ENCODE measurements around the gene GADD45A.

The GADD45A gene

GRCh38 chr1:67674260-67675011, 10.6 kb upstream of the GADD45A start (continued):
- peak; percentile 79 for TF ChIP-seq SP7 (tag by site-specific recombination; IDR thresholded peaks at IDR 0.05)
- TF ChIP-seq PRDM1 (tag by site-specific recombination; IDR thresholded peaks at IDR 0.05) = peak; percentile 42; the same call in 1 of the 2 replicates
- peak; percentile 94 for TF ChIP-seq ZNF629 (tag by site-specific recombination; IDR thresholded peaks at IDR 0.05)
- TF ChIP-seq ZBTB26 (tag by site-specific recombination; optimal IDR thresholded peaks at IDR 0.05) = no peak
- 0 out of 2 replicates have a peak, but pooled peaks have one; percentile 66 for TF ChIP-seq PATZ1 (tag by site-specific recombination; IDR thresholded peaks at IDR 0.05)
- no peak for TF ChIP-seq ZNF211 (tag by site-specific recombination; IDR thresholded peaks at IDR 0.05; ENCODE audit: low read depth)
- no peak for TF ChIP-seq MYNN (tag by site-specific recombination; IDR thresholded peaks at IDR 0.05; ENCODE audit: borderline replicate concordance)
- TF ChIP-seq KLF9 (tag by site-specific recombination; IDR thresholded peaks at IDR 0.05; ENCODE audit: low read depth) = peak; percentile 55; the same call in 1 of the 2 replicates
- no peak for TF ChIP-seq ZNF777 (tag by site-specific recombination; IDR thresholded peaks at IDR 0.05; ENCODE audit: borderline replicate concordance)
- peak; percentile 40; the same call in 1 of the 2 replicates for TF ChIP-seq ZNF24 (tag by site-specific recombination; IDR thresholded peaks at IDR 0.05)
- peak; percentile 70; the same call in 1 of the 2 replicates for TF ChIP-seq ZBTB21 (tag by site-specific recombination; IDR thresholded peaks at IDR 0.05)
- TF ChIP-seq ZNF843 (tag by site-specific recombination; IDR thresholded peaks at IDR 0.05) = peak; percentile 30

- Histone ChIP-seq H3K4me3 (ENCODE audit: low read depth, low read length) (no peak overlapping the region), H3K9me3 (ENCODE audit: control insufficient read depth, insufficient read depth, low read depth, low read length) (no peaks in the 10 kb centered on the region), H3K4me1 (ENCODE audit: control insufficient read depth, insufficient read depth, low read length) (peaks cover 7% of the 10 kb centered on the region), H3K27ac (ENCODE audit: extremely low read depth, low read depth, low read length) (no peak overlapping the region), H3K36me3 (ENCODE audit: control insufficient read depth in 2 of 2, insufficient read depth in 1 of 2, low read length in 2 of 2) (no peaks in the 10 kb centered on the region)
- POLR2A ChIA-PET = interaction anchor here (4.5 kb wide), 1 partner anchor 9 kb away, joined by 43 read pairs; the partner anchor contains the start of gene GADD45A
- CTCF ChIA-PET = interaction anchor here (3.4 kb wide), 1 partner anchor 85 kb away, joined by 13 read pairs; no protein-coding TSS in a partner anchor
- TF ChIP-seq GLIS1 (tag by site-specific recombination; IDR thresholded peaks at IDR 0.05) = no peak
- no peak for TF ChIP-seq ZFP3 (tag by site-specific recombination; IDR thresholded peaks at IDR 0.05; ENCODE audit: low read depth)
- no peak for TF ChIP-seq ZNF624 (tag by site-specific recombination; IDR thresholded peaks at IDR 0.05)
- TF ChIP-seq ZNF280C (tag by site-specific recombination; IDR thresholded peaks at IDR 0.05) = no peak
- no peak for TF ChIP-seq ZNF837 (tag by site-specific recombination; IDR thresholded peaks at IDR 0.05)
- no peak for TF ChIP-seq IKZF3 (tag by site-specific recombination; IDR thresholded peaks at IDR 0.05)
- TF ChIP-seq ZNF169 (tag by site-specific recombination; IDR thresholded peaks at IDR 0.05) = no peak
- no peak for TF ChIP-seq ZNF514 (tag by site-specific recombination; IDR thresholded peaks at IDR 0.05)
- TF ChIP-seq ZNF791 (tag by site-specific recombination; IDR thresholded peaks at IDR 0.05) = no peak
- no peak for TF ChIP-seq ZNF692 (tag by site-specific recombination; IDR thresholded peaks at IDR 0.05)
- TF ChIP-seq ZNF645 (tag by site-specific recombination; IDR thresholded peaks at IDR 0.05) = no peak
- TF ChIP-seq TCF7L2 (IDR thresholded peaks at IDR 0.05; ENCODE audit: borderline replicate concordance, low read depth, low read length) = no peak
- TF ChIP-seq ZNF670 (tag by site-specific recombination; IDR thresholded peaks at IDR 0.05; ENCODE audit: low read depth) = no peak
- no peak for TF ChIP-seq ZSCAN5A (tag by site-specific recombination; IDR thresholded peaks at IDR 0.05)
- TF ChIP-seq ZSCAN16 (tag by site-specific recombination; IDR thresholded peaks at IDR 0.05) = no peak
- no peak for TF ChIP-seq ZNF24 (tag by site-specific recombination; IDR thresholded peaks at IDR 0.05)
Measured at GRCh38 chr1:67675800-67676199, 9.2 kb upstream of the GADD45A start.
